Stimulated activated CD8-positive, alpha-beta memory T cell treated with anti-CD3 and anti-CD28 coated beads, Interleukin-4, amount 100 ng/mL, for 4 hours (primary cell): ENCODE data around the gene PMAIP1.

Experiments used
- DNase-seq, 2 donors: peaks; one replicate each; pipeline ENCODE4 v3.0.0-alpha.2; 2020; ENCODE audit warnings: low read depth in 2 of 2, low spot score in 1 of 2

The PMAIP1 gene

DNA sequence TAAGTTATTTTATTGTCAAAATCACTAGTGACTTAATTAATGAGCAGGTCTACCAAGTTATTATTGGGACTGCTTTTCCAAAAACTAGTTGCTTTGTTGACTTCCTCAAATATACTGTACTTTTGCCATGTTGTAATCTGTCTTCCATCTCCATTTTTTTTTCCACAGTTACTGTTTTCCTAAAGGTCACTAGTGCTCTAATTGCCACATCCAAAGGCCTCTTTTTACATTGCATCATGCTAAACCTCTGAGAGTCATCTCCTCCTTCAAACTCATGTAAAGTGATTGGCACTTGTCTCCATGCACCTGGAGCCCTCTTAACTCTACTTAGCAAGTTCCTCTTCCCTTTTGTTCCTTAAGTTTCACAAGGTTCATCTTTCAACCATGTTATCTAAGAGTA, 11.8 kb downstream of the PMAIP1 start:
- no peak for DNase-seq

GRCh38 chr18:59912007-59912550, 12.3 kb downstream of the PMAIP1 start:
- DNase-seq = no peak

GRCh38 chr18:59915606-59916005, 15.8 kb downstream of the PMAIP1 start:
- DNase-seq = no peak

- no peak for DNase-seq
Observed at GRCh38 chr18:59916746-59917145, 16.9 kb downstream of the PMAIP1 start.

GRCh38 chr18:59917422-59917821, 17.6 kb downstream of the PMAIP1 start:
- no peak for DNase-seq

GRCh38 chr18:59918320-59918755, 18.5 kb downstream of the PMAIP1 start:
- no peak for DNase-seq

GRCh38 chr18:59918997-59919396, 19.2 kb downstream of the PMAIP1 start:
- DNase-seq = no peak

DNA sequence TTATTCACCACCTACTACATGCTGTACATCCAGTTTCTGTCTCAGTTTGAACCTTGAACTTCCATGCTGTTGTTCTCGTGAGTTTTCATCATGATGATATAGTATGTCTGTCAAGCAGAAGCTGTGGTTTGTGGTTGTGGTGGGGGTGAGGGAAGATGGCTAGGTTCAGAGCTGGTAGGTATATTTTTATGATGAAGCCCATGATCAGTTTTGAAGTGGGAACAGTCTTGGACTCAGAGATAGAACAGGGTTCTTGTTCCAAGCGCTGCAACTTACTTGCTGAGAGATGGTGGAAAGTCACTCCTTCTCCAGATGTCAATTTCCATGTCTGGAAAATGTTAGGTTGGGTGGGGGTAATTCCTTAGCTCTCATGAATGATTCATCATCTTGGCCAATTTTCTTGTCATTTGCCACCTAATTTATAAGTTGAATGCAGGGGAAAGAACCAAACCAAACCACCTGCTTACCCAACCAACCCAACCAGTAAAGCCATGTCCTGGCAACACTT, 21.6 kb downstream of the PMAIP1 start:
- DNase-seq = no peak

DNA sequence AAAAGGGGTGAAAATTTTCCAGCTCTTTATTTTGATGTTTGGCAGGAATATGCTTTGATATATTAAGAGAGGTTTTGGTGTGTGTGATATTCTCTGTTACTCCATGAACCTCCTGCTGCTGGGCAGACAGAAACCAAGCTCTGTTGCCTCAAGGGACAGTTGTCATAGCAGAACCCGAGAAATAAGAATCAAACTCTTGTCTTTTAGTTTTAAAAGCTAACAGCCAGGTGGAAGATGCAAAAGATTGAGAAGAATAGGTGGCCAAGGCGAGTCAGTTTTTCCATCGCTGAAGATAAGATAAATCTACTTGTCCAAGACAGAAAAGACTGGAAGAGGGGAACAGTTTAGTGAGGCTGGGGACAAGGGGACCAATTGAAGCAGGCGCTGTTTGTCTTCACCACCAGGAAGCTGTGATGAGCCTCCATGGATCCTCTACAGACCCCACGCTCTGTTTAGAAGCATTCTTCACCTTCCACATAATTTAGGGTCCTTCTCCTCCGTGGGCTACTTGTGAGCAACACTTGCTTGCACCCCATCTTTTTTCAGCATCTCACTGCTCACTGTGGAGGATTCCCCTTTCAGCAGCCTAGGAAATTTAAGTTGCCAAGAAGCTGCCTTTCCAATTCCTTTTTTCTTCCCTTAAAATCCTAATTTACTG, 23.9 kb downstream of the PMAIP1 start:
- no peak for DNase-seq

- DNase-seq = no peak
Observed at GRCh38 chr18:59926131-59926530, 26.3 kb downstream of the PMAIP1 start.

GRCh38 chr18:59927246-59927825, 27.5 kb downstream of the PMAIP1 start:
- DNase-seq = no peak

DNA sequence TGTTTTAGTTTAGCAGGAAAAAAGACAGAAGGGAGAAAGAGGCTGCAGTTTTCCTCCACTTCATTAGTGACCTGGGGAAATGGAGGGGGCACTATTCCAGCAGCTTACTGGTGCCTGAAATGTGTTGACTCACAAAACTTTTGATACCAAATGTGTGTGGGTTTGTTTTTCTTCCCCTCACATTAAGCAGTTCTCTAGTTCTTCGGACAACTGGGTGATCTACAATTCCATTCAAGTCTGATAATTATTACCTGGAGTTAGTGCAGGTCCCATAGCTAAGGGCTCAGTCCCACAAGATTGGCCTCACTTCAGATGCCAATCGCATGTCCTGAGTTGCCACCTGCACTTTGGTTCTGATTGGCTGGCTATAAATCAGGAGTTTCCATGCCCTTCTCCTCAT, 28.4 kb downstream of the PMAIP1 start:
- DNase-seq = no peak

DNA sequence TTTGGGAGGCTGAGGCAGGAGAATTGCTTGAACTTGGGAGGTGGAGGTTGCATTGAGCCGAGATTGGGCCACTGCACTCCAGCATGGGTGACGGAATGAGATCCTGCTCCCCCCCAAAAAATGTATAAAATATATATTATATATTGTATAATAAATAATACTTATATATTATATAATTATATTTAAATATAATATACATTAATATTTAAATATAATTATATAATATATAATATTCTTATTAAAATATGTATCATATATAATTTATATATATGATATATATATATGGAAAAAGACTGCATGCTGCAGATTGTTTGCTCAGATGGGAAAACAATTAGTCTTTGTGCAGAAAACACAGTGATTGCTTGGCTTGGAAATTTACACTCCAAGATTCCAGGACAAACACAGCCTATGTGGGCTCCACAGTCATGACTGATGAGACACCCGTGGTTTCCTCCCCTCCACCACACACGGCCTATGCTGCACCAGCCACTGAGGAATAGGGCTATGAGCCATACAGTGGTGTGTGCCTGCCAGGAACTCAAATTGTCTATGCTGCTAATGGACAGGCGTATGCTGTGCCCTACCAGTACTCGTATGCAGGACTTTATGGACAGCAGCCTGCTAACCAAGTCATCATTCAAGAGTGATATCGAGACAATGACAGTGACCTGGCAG, 30.0 kb downstream of the PMAIP1 start:
- no peak for DNase-seq

DNA sequence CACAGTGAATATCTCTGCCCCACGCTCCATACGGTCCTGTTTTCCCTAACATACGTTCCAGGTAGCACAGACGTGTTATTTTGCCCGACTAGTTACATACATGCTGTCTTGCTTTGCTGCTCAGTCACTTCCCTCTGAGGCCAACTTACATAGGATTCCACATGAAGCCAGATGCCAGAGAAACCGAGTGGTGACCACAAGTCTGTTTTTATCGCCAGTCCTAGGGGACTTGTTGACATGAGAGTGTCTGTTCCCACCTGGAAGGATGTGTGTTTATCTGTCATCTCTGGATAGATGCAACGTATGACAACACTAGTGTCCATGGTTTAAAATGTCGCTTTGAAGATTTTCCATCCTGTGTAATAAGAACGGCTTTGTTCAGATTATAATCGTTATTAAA, 32.6 kb downstream of the PMAIP1 start:
- no peak for DNase-seq

- no peak for DNase-seq
Observed at GRCh38 chr18:59938676-59939075, 38.9 kb downstream of the PMAIP1 start.

DNA sequence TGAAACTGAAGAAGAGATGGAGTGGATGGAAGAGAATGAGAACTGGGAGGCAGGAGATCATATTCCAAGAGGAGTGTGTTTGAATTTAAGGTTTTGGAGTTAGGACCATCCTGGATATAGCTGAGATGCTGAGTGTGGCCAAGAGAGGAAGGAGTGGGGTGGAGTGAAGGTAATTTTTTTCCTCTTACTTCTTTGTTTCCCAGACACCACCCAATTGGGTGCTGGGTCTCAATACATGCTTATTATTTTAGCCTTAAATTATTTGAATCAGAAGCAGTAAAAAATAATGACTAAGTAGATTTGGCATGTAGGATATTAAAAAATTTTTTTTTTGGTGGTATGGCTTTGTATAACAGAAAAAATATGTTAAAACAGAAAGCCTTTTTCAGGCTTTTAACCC, 39.3 kb downstream of the PMAIP1 start:
- no peak for DNase-seq

DNA sequence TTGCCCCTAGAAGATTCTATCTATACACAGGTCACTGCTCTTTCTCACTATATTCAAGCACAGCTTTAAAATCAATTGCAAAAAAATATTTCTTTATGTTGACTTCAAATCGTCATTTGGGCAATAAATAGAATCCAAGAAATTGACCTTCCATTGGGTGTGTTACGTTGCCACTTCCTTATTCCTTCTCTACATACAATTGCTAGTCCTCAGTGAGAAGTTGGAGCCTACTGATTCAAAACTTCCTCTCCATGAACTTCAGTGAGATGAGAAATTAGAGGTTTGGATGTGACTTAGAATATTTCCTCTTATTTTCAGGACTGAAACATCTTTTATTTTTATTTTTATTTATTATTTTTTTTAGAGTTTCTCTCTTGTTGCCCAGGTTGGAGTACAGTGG, 40.3 kb downstream of the PMAIP1 start:
- no peak for DNase-seq

DNA sequence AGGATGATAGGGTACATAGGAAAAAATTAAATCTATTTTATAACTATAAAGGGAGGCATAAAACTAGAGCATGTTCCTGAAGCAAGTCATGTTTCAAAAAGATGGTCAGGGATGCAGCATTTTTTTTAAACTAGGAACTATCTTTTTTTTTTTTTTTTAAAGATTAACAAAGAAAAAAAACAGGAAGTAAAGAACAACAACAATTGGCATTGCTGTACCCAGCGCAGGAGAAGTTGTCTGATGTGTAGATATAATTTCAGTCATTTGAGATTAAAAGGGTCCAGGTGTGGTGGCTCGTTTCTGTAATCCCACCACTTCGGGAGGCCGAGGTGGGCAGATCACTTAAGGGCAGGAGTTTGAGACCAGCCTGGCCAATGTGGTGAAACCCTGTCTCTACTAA, 41.5 kb downstream of the PMAIP1 start:
- DNase-seq = no peak

- no peak for DNase-seq
Observed at GRCh38 chr18:59942601-59943000, 42.8 kb downstream of the PMAIP1 start.

DNA sequence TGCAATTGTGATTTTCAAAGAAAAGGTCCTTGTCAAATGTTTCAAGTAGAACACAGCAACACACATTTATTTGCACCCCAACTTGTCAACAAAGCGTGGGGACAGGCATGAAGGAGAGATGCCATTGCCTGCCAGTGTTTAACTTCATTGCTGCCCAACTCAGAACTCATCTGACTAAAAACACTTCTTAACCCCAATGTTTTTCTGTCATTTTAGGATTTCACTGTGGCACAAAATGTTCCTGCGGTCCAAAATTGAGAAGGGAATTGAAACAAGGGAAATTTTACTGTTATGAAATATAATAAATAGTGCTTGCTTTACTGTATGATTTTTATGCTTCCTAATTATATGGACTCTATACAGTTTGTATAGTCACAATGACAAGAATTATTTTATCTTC, 45.7 kb downstream of the PMAIP1 start:
- DNase-seq = no peak

GRCh38 chr18:59950215-59950944, 50.6 kb downstream of the PMAIP1 start:
- no peak for DNase-seq
